Upper lobe of left lung (tissue), 6 donors: ENCODE results near the gene EYS. TPM values are rescaled to one million over a fixed set of nuclear protein-coding genes. Genes with fewer than 3 reads are reported as not detected.

Experiments
- ATAC-seq, 2 donors: fragments of 200-7000 bp; cut with Tn5 transposase; one replicate each; pipeline ENCODE4 v1.9.1; 2022; ENCODE audit warnings: mild to moderate bottlenecking in 2 of 2, moderate library complexity in 2 of 2; ENCODE audit not compliant: low FRiP score in 2 of 2
- DNase-seq, 2 donors: peaks; one replicate each; pipeline ENCODE4 v3.0.0-alpha.2; 2019 to 2020
- H3K27ac ChIP-seq, 4 donors: fragments of 200-600 bp; sonication (generic); one replicate each; pipeline ENCODE4 v1.5.1; 2016 to 2019
- H3K27me3 ChIP-seq, 4 donors: fragments of 200-600 bp; sonication (generic); one replicate each; pipeline ENCODE4 v1.5.1; 2017 to 2019
- H3K36me3 ChIP-seq, 4 donors: fragments of 200-600 bp; sonication (generic); one replicate each; pipeline ENCODE4 v1.5.1; 2016 to 2019
- H3K4me1 ChIP-seq, 4 donors: fragments of 200-600 bp; sonication (generic); one replicate each; pipeline ENCODE4 v1.5.1; 2018 to 2019
- H3K4me3 ChIP-seq, 4 donors: fragments of 200-600 bp; sonication (generic); one replicate each; pipeline ENCODE4 v1.5.1; 2017 to 2019; ENCODE audit warnings: mild to moderate bottlenecking in 2 of 4, moderate library complexity in 1 of 4
- H3K9me3 ChIP-seq, 4 donors: fragments of 200-600 bp; sonication (generic); one replicate each; pipeline ENCODE4 v1.5.1; 2018 to 2019
- EP300 ChIP-seq, 4 donors: sonication (generic); formaldehyde crosslinking; IDR thresholded peaks; one replicate each; pipeline ENCODE4 v1.5.1; 2017; ENCODE audit warnings: antibody characterized with exemption in 4 of 4, control low read depth in 2 of 4
- POLR2A ChIP-seq, 4 donors: fragments of 450-650 bp; IDR thresholded peaks; one replicate each; pipeline ENCODE4 v1.5.1; 2016 to 2017; ENCODE audit warnings: antibody characterized with exemption in 4 of 4, mild to moderate bottlenecking in 2 of 4
- POLR2AphosphoS5 ChIP-seq, 2 donors: sonication (generic); formaldehyde crosslinking; IDR thresholded peaks; one replicate each; pipeline ENCODE4 v1.5.1; 2017; ENCODE audit warnings: antibody characterized with exemption in 2 of 2
- WGBS, 2 donors: methylation state at CpG; one replicate each; pipeline ENCODE4 v1.1.5; 2017 to 2018; 5-methylcytosine and 5-hydroxymethylcytosine counted together
- total RNA-seq, 6 donors: library from RNA; depleted of rRNA in 4 of 6; stranded (reverse); fragments of >200 nt in 4 of 6; gene quantifications; one replicate each; pipeline versions ENCODE4 v1.1.0 to v1.2.1, GENCODE V29; 2016 to 2021
- TF ChIP-seq, protein P1 (sequence below), 6 experiments: fragments of 450-650 bp in 4 of 6; fragments of 200-600 bp in 2 of 6; sonication (generic) in 2 of 6; IDR thresholded peaks; one replicate each; pipeline ENCODE4 v1.5.1; 2016 to 2019; ENCODE audit warnings: antibody characterized with exemption in 6 of 6
- donor health status: DM: no; HTN: no; CAD: no; lungs with moderate emphysema.
- donor health status: DM: no; HTN: yes; CAD: no; lungs with severe emphysema.

Gene EYS
- total RNA-seq, 6 donors from 2014 or later, result under 0.01 to 0.46 (median 0.28) TPM; not detected in 2

GRCh38 chr6:64812138-64812537, 894.9 kb downstream of the EYS start:
- no peak for ATAC-seq
- Histone ChIP-seq H3K27me3 (no peaks in the 10 kb centered on the region), H3K36me3 (no peaks in the 10 kb centered on the region), H3K4me3 (no peak overlapping the region), H3K4me1 (no peaks in the 10 kb centered on the region), H3K27ac (no peak overlapping the region), H3K9me3 (no peaks in the 10 kb centered on the region)
- DNase-seq, result no peak
- TF ChIP-seq POLR2AphosphoS5 (IDR thresholded peaks at IDR 0.05) (no peak), EP300 (IDR thresholded peaks at IDR 0.05) (no peak), POLR2A (IDR thresholded peaks at IDR 0.05) (no peak)
- TF ChIP-seq, protein P1, sequence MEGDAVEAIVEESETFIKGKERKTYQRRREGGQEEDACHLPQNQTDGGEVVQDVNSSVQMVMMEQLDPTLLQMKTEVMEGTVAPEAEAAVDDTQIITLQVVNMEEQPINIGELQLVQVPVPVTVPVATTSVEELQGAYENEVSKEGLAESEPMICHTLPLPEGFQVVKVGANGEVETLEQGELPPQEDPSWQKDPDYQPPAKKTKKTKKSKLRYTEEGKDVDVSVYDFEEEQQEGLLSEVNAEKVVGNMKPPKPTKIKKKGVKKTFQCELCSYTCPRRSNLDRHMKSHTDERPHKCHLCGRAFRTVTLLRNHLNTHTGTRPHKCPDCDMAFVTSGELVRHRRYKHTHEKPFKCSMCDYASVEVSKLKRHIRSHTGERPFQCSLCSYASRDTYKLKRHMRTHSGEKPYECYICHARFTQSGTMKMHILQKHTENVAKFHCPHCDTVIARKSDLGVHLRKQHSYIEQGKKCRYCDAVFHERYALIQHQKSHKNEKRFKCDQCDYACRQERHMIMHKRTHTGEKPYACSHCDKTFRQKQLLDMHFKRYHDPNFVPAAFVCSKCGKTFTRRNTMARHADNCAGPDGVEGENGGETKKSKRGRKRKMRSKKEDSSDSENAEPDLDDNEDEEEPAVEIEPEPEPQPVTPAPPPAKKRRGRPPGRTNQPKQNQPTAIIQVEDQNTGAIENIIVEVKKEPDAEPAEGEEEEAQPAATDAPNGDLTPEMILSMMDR (IDR thresholded peaks at IDR 0.05), result no peak
- WGBS, 2 donors, result 91 to 94% methylated on average over 4 of the region's 4 CpGs

GRCh38 chr6:64811119-64811518, 895.9 kb downstream of the EYS start:
- no peaks in the 10 kb centered on the region for H3K4me1 ChIP-seq
- TF ChIP-seq POLR2A (IDR thresholded peaks at IDR 0.05) (no peak), EP300 (IDR thresholded peaks at IDR 0.05) (no peak), POLR2AphosphoS5 (IDR thresholded peaks at IDR 0.05) (no peak)
- TF ChIP-seq, protein P1 (IDR thresholded peaks at IDR 0.05), result no peak
- ATAC-seq (no peak), DNase-seq (no peak)
- H3K4me3 ChIP-seq, result no peak overlapping the region
- no peaks in the 10 kb centered on the region for H3K36me3 ChIP-seq
- H3K27ac ChIP-seq, result no peak overlapping the region
- H3K27me3 ChIP-seq, result no peaks in the 10 kb centered on the region
- H3K9me3 ChIP-seq, result no peaks in the 10 kb centered on the region
- WGBS, 2 donors, result 83 to 92% methylated on average over 1 of the region's 1 CpG

DNA sequence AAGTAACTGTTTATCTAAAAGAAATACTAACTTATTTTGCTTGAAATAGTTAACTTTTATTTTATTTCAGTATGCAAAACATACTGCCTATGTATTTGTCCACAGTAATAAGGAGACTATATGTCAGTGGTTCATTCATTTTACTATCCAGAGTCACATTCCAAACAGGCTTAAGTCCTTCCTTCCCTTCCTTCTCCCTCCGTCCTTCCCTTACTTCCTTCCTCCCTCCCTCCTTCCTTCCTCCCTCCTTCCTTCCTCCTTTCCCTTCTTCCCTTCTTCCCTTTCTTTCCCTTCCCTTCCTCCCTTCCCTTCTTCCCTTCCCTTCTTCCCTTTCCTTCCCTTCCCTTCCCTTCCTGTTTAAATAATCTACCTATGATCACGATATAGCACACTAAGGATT, 899.2 kb downstream of the EYS start:
- Histone ChIP-seq H3K4me3 (no peak overlapping the region), H3K27me3 (no peaks in the 10 kb centered on the region), H3K36me3 (no peaks in the 10 kb centered on the region), H3K9me3 (no peaks in the 10 kb centered on the region), H3K4me1 (no peaks in the 10 kb centered on the region), H3K27ac (no peak overlapping the region)
- 51 to 58% methylated on average over 2 of the region's 2 CpGs for WGBS, 2 donors
- no peak for DNase-seq
- no peak for ATAC-seq
- TF ChIP-seq POLR2AphosphoS5 (IDR thresholded peaks at IDR 0.05) (no peak), POLR2A (IDR thresholded peaks at IDR 0.05) (no peak), EP300 (IDR thresholded peaks at IDR 0.05) (no peak)
- TF ChIP-seq, protein P1 (IDR thresholded peaks at IDR 0.05), result no peak

GRCh38 chr6:64803470-64804166, 903.4 kb downstream of the EYS start:
- H3K4me1 ChIP-seq, result no peaks in the 10 kb centered on the region
- 84 to 98% methylated on average over 3 to 5 of the region's 9 CpGs for WGBS, 2 donors
- H3K27me3 ChIP-seq, result no peaks in the 10 kb centered on the region
- no peak for TF ChIP-seq EP300 (IDR thresholded peaks at IDR 0.05)
- no peak for TF ChIP-seq POLR2A (IDR thresholded peaks at IDR 0.05)
- no peak for TF ChIP-seq POLR2AphosphoS5 (IDR thresholded peaks at IDR 0.05)
- TF ChIP-seq, protein P1 (IDR thresholded peaks at IDR 0.05), result no peak
- H3K9me3 ChIP-seq, result no peaks in the 10 kb centered on the region
- no peaks in the 10 kb centered on the region for H3K36me3 ChIP-seq
- no peak overlapping the region for H3K4me3 ChIP-seq
- DNase-seq (peak in 1 of 2 donors; percentile 40), ATAC-seq (no peak)
- no peak overlapping the region for H3K27ac ChIP-seq

DNA sequence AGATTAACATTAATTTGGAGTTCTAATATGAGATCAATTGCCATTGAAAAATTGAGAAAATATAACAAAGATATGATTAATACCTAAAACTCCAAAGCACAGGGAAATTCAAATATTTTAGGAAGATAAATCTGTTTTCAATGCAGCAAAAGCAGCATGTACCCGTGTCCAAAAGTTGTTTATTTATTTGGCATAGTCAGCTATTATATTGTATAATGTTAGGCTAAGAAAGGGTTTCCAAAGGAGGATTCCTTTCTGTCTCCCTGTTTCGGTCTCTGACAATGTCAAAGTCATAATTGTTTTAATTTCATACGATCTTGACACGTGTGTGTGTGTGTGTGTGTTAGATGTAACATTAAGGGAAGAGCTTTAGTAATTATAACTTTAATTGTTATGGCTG, 914.5 kb downstream of the EYS start:
- Histone ChIP-seq H3K36me3 (no peaks in the 10 kb centered on the region), H3K27me3 (no peaks in the 10 kb centered on the region), H3K9me3 (no peaks in the 10 kb centered on the region), H3K4me3 (no peak overlapping the region), H3K4me1 (no peaks in the 10 kb centered on the region), H3K27ac (no peak overlapping the region)
- DNase-seq, result no peak
- TF ChIP-seq, protein P1 (IDR thresholded peaks at IDR 0.05), result no peak
- TF ChIP-seq POLR2A (IDR thresholded peaks at IDR 0.05) (no peak), EP300 (IDR thresholded peaks at IDR 0.05) (no peak), POLR2AphosphoS5 (IDR thresholded peaks at IDR 0.05) (no peak)
- ATAC-seq, result no peak
- WGBS, 2 donors, result 69 to 76% methylated on average over 4 of the region's 4 CpGs
